GM10266 (cell line): ENCODE data around the gene VAT1L.

Source experiments
- DNase-seq: peaks from one replicate; pipeline ENCODE4 v3.0.0; 2012; ENCODE audit errors: extremely low spot score
- CTCF ChIP-seq: IDR thresholded peaks from 2 replicates; pipeline ENCODE4 v1.5.1; 2012; ENCODE audit warnings: mild to moderate bottlenecking, low read depth; ENCODE audit not compliant: control insufficient read depth, insufficient read depth; ENCODE audit errors: missing control alignments

The VAT1L gene

DNA sequence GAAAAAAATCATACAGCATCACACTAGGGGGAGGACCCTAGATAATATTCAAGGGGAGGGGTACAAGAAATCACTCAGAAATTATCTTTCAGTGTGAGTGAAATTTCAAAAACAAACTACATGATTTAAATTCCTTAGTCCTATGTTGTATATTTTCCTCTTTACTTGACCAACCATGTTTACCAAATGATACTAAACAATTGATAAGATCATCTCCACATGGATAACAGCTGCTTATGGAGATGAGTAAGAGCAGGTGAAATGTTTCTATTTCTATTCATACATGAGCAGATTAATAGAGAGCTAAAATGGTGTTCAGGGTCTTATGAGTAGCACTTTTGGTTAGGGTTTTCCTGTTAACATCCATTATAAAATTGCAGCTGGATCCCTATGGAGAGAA, 7.3 kb upstream of the VAT1L start:
- no peak for TF ChIP-seq CTCF
- DNase-seq, result no peak

DNA sequence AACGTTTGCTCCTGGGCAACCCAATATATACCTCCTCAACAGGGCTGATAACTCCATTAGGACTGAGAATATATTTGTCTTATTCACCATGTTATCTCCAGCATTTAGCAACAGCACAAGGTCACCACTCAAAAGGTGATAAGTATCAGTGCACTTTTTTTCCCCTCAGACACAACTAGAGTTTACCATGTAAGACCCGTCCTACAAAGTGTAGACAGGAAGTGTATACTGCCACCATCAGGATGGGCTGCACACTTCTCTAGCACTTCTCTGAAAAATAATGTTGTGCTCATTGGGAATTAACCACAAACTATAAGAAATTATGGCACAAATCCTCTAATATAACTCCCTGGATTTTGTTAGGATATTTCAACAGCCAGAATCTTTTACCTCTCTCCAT, 5.7 kb upstream of the VAT1L start:
- TF ChIP-seq CTCF, result peak; percentile 8
- DNase-seq, result peak; percentile 30

- peak; percentile 17 for TF ChIP-seq CTCF
- peak; percentile 34 for DNase-seq
These were observed 3.7 kb upstream of the VAT1L start for GRCh38 chr16:77784441-77785372.

- no peak for TF ChIP-seq CTCF
- no peak for DNase-seq
These were observed 3.0 kb upstream of the VAT1L start for GRCh38 chr16:77785373-77785764.

DNA sequence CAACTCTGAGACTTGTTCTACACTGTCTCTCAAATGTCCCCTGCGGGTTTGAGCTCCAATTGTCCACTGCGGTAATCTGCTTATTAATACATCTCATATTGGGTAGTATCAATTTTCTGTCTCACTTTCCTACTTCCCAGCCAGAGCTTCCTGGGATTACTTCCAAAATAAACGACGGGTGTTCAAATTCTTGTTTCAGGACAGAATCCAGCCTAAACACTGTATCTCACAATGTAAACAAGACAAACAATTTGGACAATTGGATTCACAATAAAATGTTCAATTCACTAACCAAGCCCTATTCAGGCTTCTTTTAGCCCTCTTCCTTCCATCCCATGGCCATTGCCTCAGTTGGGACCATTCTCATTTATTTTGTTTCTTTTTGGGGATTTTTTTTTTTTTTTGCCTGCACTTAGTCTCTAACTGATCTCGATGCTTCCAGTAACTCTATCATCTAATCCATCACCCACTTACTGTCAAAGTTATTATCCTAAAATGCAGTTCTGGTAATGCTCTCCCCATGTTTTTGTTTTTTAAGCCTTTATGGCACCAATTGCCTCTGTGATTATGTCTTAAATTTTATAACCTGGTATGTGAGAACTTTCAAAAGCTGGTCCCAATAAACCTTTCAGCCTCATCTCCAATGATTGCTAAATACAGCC, 2.0 kb upstream of the VAT1L start:
- TF ChIP-seq CTCF, result no peak
- DNase-seq, result no peak

- DNase-seq, result no peak
- TF ChIP-seq CTCF, result no peak
These were observed 912 bp upstream of the VAT1L start for GRCh38 chr16:77787452-77787851.
